ENCODE measurements around the gene NMNAT2.

- TF ChIP-seq POLR2A (IDR thresholded peaks at IDR 0.05) (no peak), CTCF (IDR thresholded peaks at IDR 0.05) (no peak), POLR2AphosphoS5 (IDR thresholded peaks at IDR 0.05; ENCODE audit: insufficient read depth in 1 of 2, low read depth in 1 of 2) (no peak)
These were observed 26.1 kb upstream of the NMNAT2 start for GRCh38 chr1:183444243-183444642.
